Hematopoietic multipotent progenitor cell treated with erythropoietin and hydrocortisone succinate and interleukin-3 and kit ligand, for 6 days (in vitro differentiated cells): Measurements from ENCODE around the gene LARGE1.

Experiments
- DNase-seq: peaks from one replicate; pipeline ENCODE4 v3.0.0-alpha.2; 2015

The LARGE1 gene

DNA sequence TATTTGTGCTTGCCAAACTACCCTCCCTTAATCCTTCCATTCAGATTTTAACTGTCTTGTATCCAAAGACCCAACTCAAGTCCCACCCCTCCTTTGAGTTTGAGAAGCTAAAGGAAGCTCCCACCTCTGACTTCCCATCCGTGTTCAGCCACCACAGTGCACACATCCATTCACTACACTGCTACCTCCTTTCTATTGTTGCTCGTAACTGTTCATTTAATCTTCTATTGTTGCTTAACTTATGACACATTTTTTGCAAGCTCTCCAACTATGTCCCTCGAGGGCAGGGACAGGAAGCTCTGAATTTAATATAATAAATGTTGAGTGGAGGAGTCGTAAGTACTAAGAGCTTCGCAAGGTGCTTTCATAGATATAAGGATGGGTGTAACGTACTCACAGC is 10.4 kb downstream of the LARGE1 start:
- DNase-seq: no peak

DNA sequence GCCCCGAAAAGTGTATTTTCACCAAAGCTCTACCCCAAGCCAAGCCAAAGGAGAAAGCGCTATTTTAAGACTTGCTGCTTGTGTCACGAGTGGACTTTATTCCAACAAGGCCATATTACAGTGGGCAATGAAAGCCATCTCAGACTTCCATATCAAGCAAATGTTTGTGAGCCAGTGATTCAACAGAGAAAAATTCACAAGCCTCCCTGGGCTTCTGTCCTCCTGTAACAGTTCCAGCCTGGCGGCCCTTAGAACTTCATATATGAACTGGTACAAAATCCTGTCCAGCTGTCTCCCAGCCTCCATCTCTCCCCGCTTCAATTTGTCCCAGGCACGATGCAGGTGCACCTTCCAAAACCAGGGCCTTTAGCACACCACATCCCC is 11.2 kb downstream of the LARGE1 start:
- no peak for DNase-seq

DNA sequence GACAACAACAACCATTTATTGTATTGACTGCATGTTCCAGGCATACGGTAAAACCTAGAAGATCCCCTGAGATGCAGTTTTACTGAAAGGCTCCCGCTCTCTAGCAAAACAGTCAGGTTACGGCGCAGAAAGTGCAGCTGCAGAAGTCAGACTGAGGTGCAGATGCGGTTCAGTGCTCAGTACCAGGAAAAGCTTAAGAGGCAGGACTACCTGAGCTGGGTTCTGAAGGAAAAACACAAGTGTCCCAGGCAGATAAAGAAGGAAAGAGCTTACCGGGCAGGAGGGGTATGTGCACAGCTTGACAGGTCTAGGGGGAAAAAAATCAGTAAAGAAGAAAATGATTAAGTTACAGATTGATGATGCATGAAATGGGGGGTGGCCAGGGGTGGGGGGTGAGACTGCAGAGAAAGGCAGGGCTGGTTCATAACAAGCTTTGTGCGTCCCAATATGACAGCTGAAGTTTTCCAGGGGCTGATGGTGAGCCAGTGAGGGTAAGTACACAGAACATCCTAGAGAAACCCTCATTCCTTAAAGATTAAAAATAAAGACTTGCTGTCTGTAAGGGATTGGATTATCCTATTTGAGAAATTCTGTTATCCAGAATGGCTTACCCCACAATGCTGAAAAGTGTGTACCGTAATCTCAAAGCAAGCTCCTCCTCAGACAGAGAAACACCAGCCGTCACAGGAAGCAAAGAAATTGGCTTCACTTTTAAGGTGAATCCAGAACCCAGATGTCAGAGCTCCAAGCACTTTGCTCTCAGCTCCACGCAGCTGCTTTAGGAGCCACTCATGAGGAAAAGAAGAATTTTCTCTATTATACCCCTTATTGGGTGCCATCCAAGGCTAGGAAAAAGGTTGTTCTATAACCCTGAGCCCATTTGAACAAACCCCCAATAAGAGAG is 11.9 kb downstream of the LARGE1 start:
- no peak for DNase-seq

DNA sequence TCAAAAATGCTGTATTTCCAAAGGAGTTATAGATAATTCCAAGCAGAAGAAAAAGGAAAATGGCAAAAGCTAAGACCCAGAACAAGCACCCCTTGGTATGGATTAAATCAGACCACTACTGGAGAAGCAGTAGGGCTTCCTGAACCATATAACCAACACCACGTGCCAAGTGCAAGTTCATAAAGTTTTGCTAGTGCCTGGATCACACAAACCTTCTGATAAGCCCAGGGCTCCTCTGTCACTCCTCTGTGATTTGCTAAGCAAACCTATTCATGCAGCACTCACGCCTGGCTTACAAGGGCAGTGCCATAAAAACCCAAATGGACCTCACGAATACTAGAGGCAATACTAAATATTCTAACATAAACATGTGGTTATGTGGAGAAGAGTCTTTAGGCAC is 13.3 kb downstream of the LARGE1 start:
- no peak for DNase-seq

DNA sequence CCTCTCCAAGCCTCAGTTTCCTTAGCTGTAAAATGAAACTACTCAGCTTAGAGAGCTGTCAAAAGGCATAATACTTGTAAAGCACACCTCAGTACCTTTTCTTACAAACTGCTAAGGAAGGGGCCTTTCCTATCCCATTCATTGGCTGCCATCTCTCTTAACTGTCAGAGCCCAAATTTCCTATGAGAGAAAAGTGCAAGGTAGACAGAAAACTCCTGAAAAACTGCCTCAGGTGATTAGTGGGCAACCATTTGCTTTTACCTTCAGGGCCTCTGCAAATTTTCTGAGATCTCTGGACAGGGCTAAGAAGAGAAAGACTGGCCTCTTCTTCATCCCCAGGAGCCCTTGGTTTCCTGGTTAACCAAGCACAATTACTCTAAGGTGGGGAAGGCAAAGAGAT is 13.8 kb downstream of the LARGE1 start:
- no peak for DNase-seq

DNA sequence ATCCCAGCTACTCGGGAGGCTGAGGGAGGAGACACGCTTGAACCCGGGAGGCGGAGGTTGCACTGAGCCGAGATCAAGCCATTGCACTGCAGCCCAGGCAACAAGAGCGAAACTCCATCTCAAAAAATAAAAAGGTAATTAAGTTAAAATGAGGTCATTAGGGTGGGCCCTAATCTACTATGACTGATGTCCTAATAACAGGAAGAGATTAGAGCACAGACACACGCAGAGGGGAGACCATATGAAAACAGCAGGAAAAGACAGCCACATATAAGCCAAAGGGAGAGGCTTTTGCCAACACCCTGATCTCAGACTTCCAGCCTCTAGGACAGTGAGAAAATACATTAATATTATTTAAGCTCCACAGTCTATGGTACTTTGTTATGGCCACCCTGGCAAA is 17.3 kb downstream of the LARGE1 start:
- DNase-seq: no peak

DNA sequence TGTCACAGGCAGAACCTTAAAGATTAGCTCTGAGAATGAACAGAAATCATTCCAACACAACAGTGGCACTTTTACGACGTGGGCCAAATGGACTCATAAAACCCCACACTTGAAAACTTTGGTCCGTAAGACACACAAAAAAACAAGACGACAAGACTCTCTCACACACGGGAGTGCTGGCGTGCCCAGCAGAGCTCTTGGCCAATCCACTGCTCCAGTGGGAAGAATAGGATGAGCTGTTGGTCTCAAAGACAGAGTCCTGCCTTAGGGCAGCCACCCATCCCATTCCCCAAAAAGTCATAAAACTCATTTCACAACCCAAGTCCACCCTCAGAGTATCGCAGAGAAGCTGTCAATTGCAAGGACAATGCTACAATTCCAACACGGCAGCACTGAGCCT is 18.2 kb downstream of the LARGE1 start:
- no peak for DNase-seq

DNA sequence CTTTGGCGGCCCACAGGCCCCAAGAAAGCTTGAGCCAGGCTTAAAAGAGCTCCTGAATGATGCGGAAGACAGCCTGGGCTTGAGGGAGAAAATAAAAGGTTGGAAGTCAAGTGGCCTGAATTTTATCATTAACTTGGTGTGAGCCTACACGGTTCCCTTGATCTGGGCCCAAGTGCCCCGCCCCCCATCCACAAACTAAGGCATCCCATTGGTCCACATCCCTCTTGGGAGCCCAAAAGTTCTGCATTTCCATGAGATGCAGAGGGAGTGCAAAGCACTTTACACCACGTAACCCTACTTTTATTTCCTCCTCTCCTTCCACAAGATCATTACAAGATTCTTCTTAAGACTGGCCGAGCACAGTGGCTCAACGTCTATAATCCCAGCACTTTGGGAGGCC is 22.2 kb downstream of the LARGE1 start:
- DNase-seq: no peak

DNA sequence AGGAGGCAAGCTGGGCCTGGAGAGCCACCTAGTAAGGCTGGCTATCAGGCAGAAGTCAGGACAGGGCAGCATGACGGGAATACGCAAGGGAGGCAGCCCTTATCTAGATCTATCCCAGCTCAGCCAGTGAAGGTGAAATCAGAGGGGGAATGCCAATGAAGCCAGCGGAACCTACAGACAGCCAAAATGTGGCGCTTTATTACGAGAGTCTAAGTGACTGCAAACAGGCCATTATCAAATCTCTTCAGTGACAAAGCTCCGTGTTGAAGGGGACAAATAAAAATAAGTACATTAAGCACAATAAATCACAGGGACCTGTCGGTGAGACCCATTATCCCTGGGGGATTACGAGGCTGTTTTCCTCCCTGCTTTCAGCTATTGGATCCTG is 22.8 kb downstream of the LARGE1 start:
- DNase-seq: no peak

DNA sequence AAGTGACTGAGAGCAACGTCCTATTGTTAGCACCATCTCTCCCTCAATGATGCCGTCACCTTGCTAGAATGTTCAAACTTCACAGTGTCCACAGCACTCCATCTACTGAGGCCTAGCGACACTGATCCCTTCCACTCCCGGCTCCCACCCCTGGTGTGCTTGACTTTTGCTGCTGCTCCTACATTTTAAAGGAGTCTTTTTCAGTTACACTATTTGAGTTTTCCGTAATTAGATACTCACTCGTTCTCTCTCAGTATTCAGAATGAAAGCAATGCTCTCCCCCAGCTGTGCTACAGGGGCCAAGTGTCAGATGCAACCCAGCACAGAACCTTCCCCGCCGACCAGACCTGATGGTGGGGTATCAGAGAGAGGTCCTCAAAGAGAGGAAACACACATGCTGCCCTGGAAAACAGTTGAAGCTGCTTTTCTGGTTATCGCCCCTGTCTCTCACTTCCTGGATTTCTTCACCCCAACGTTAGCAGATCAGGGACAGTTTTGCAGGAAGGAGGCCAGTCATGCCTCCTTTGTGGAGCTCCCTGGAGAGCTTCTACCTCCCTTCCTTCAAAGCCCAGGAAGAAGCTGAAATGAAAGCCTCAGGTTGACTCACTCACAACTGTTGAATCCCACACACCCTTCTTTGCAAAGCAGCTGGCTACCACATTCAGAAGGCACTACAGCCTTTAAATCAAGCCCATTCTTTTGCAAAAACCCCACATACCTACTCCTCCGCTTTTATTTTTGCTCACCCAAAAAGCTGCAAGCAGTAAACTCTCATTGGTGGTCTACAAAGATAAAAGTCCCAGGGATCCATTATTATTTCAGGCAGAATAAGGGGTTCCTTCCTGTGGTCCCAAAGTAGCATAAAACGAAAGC is 23.5 kb downstream of the LARGE1 start:
- DNase-seq: no peak

DNA sequence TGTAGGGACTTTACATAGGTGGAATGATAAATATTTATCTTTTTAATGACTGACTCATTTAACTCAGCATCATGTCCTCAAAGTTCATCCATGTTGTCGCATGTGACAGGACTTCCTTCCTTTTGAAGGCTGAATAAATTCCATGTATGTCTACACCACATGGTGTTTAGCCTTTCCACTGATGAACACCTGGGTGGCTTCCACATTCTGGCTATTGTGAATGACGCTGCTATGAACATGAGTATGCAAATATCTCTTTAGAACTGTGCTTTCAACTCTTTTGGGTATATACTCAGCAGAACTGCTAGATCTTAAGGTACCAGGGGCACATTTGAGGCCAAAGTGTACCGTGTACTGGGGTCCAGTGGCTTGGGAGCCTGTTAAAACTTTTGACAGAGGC is 24.1 kb downstream of the LARGE1 start:
- DNase-seq: no peak

DNA sequence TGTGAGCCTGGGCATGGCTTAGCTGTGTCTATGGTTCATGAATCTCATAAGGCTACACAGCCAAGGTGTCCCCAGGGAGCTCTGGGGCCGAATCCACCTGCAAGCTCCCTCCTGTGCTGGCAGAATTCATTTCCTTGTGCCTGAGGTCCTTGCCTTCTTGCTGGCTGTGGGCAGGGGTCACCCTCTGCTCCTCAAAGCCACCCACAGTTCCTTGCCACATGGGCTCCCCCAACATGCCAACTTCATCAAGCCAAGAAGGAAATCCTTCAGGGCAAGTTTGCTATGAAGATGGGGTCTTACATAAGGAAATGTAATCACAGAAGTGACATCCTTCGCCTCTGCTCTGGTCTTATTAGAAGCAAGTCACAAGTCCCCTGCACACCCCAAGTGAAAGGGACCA is 24.8 kb downstream of the LARGE1 start:
- DNase-seq: no peak

DNA sequence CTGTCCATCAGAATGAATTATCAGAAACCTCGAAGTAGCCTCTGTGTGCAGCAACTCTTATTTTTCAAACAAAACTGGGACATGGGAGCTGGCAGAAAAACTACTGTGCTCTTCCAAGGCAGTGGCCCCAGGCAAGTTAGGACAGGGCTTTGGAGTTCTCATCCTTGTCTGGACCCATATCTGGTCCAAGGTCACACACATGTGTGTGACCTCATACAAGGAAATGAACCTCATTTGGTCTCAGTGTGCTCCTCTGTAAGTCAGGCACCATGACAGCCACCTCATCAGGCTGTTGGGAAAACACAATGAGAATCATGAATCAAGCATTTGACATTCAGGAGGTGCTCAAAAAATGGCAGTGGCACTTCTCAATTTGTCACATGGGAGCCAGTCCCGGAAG is 25.8 kb downstream of the LARGE1 start:
- DNase-seq: no peak

DNA sequence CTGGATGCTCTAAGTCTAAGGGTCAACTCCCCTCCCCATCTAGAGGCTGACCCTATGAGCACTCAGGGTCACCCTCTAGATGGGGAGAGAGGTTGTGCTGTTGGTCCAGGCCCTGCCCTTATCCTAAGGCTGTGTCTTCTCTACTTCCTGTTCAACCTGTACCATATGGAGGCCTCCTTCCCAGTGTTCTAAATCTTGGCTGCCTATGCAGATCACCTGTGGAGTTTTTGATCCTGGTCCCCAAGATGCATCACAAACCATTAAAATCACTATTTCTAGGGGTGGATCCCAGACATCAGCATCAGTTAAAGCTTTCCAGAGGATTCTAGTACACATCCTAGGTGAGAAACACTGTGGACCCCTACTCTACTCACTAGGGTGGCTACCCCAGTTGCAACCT is 26.2 kb downstream of the LARGE1 start:
- DNase-seq: no peak

DNA sequence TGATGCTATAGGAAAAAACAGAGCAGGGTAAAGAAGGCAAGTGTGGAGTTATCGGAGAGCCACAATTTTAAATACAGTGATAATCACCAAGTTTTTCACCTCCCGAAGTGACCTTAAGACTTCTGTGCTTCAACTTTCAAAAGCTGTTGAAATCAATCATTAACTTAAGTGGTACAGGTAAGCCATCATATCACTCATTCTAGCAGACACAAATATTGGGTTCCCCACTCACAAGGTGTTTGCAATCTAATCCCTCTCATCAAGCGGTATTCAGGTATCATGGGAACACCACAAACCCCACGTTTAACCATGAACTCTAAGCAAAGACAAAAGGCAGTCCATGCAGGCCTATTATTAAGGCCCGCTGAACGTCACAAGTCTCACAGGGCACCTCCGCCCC is 26.8 kb downstream of the LARGE1 start:
- DNase-seq: no peak

DNA sequence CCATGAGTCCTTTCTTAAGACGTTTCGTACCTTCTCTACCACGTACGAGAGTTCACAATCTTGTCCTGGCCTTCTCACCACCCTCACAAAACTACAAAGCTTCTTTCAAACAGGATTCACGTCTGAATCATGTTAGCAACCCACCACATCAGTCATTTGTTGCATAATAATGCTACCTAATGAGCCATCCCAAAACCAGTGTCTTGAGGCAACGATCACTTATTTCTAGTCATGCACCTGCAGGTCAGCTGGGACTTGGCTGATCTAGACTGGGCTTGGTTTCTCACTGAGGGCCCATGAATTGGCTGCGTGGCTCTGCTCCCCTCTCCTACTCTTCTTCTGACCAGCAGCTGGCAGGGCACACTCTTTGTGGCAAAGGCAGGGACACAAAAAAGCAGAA is 28.3 kb downstream of the LARGE1 start:
- no peak for DNase-seq

DNA sequence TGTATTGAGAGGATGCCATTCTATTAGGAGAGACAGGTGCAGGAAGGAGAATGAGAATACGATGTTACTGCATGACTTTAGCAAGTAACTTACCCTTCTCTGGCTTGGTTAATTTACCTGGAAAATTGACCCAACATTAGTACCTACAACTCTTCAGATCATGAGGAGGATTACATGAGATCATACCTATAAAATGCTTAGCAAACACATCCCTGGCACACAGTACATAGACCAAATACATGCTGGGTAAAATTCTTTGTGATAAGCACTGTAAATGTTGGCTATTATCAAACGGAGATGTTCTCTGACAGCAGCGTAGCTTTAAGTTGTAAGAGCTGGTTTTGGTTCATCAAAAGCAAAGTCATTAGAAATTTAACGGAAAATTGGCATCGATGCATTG is 28.8 kb downstream of the LARGE1 start:
- DNase-seq: no peak

DNA sequence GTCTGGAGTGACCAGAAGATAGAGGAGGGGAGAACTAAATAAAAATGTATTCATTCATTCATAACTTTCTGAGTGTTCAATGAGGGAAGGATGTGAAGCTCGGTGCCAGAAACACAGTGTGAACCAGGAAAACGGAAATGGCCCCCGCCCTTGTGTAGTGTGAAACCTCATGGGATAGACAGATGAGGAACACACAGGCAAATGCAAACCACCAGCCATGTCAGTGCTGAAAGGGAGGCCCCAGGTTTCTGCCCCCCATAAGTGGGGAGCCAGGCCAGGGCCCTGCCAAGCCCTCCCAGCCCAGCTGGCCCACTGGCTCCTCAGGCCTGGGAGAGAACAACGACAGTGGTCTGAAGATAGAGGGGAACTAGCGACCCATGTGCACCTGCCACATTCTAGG is 30.5 kb downstream of the LARGE1 start:
- no peak for DNase-seq

DNA sequence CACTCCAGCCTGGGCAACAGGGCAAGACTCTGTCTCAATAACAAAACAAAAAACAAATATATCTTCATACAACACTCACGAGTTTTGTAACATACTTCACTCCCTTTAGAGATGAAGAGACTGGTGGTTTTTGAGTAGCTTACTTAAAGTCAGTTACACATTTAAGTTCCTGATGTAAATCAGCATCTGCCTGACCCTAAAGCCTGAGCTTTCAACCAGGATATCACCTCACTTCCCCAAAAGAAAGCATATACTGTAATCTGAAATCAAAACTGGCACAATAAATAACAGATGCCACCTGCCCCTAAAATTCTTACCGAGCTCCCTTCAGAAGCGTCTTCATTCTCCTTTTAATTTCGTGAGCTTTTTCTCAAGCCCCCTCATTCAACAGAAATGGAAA is 31.5 kb downstream of the LARGE1 start:
- DNase-seq: no peak

DNA sequence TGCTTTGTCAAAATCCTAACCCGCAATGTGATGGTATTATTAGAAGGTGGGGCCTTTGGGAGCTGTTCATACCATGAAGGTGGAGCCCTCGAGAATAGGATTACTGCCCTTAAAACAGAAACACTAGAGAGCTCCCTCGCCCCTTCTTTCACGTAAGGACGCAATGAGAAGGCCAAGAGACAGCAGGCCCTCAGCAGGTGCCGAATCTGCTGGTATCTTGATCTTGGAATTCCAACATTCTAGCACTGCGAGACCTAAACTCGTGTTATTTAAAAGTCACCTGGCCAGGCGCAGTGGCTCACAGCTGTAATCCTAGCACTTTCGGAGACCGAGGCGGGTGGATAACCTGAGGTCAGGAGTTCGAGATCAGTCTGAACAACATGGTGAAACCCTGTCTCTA is 33.1 kb downstream of the LARGE1 start:
- DNase-seq: no peak

DNA sequence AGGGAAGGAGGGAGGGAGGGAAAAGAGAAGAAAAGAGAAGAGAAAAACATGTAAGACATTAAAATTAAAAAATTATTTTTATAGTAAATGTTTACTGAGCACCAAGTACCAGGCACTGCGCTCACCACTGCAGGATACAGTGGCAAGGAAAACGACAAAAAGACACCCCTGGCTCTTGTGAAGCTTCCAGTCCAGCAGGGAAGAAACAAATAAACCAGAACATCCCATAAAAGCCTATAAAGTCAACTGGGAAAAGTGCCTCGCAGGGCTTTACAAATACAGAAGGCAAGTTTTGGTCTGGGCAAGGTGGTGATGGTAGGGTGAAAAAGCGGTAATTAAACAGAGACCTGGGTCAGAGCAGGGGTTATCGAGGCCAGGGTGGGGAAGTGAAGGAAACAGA is 33.6 kb downstream of the LARGE1 start:
- DNase-seq: no peak

DNA sequence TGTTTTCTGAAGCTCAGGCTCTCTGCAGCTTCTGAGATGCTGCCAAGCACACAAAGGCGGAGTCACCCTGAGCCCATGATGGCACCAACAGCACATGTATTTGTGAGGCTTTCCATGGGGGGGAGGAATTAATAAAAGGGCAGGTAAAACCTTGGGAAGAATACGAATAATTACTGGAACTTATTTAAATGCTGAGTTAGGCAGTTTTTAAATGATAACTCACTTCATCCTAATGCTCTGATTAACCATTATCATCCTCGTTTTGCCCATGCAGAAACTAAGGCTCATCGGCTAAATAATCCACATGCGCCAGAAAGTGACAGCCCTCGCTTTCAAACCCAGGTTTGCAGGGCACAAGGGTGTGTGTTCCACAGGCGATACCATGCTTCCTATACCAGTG is 35.4 kb downstream of the LARGE1 start:
- DNase-seq: no peak

DNA sequence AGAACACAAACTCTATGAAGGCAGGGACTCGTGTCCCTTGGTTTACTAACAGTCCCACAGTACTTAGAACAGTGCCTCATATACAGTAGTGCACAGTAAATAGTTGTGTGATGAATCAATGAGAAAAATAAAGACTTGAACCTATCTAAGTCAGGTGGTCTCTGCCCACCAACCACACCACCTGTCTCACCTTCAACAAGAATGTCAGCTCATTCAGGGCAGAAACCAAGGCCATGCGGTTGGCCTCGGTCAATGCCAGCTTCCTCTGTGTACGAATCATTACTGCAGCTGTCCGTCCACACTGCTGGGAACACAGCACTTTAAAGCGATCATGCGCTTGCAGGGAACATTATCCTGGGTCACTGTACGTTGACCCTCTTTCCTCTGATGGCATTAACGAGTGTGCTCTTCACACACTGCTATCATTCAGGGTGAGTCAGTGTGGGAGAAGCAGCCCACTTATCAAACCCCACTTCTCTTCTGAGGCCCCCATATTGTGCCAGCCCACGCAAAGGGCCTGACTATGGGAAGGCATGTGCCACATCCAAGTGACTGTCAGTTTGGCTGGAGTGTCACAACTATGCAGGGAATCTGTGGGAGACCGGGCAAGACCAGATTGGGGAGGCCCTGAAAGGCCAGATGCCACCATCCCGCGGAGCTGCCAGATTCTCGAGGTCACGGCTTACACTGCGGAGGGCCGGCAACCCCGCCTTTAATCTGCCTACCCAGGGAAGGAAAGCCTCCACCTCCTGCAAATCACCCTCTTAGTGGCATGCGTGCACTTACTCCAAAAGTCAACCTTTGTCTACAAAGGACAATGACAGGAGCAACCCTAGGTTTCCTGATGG is 36.1 kb downstream of the LARGE1 start:
- no peak for DNase-seq
